Panc1 (cell line): ENCODE data around the gene CATSPERE. TPM values are rescaled to one million over a fixed set of nuclear protein-coding genes. Genes with fewer than 3 reads are reported as not detected.

Source experiments
- ATAC-seq: fragments of 200-7000 bp; cut with Tn5 transposase; 2 replicates; pipeline ENCODE4 v1.9.1; 2020; ENCODE audit warnings: mild to moderate bottlenecking, moderate library complexity
- BruUV-seq: library from RNA; stranded (reverse); fragments of 400-500 nt; replicated peaks from 2 replicates; lab custom pipeline; 2021; lab: Mats Ljungman, UMichigan
- CTCF ChIA-PET: fragments of 300-600 bp; sonication (Branson Sonifier 250); formaldehyde crosslinking; loops from one replicate; lab custom pipeline; 2022; ENCODE audit warnings: antibody characterized with exemption; lab: Charles Lee
- POLR2A ChIA-PET: fragments of 300-600 bp; sonication (Branson Sonifier 250); formaldehyde crosslinking; loops from one replicate; lab custom pipeline; 2022; ENCODE audit warnings: antibody characterized with exemption; lab: Charles Lee
- DNase-seq: peaks from one replicate; pipeline ENCODE4 v3.0.0-alpha.2; 2010; ENCODE audit warnings: low read depth, low spot score
- H3K27ac ChIP-seq: 2 replicates; pipeline ENCODE4 v1.5.1; 2011; ENCODE audit warnings: mild to moderate bottlenecking, low read length, inconsistent platforms
- H3K27me3 ChIP-seq: fragments of 200-500 bp; sonication (Bioruptor generic); 2 replicates; pipeline ENCODE4 v1.6.0; 2014; ENCODE audit warnings: low read length, inconsistent platforms; ENCODE audit not compliant: control insufficient read depth, insufficient read depth
- H3K36me3 ChIP-seq: fragments of 200-500 bp; sonication (Bioruptor generic); 2 replicates; pipeline ENCODE4 v1.5.1; 2014; ENCODE audit warnings: inconsistent platforms, mild to moderate bottlenecking, low read length, moderate library complexity; ENCODE audit not compliant: control insufficient read depth, insufficient read depth
- H3K4me1 ChIP-seq: 2 replicates; pipeline ENCODE4 v1.5.1; 2011; ENCODE audit warnings: inconsistent platforms, mild to moderate bottlenecking, low read length, moderate library complexity; ENCODE audit not compliant: control insufficient read depth, insufficient read depth
- H3K4me3 ChIP-seq, 2 experiments: 2 replicates each; pipeline ENCODE4 v1.5.1; 2011 to 2012; ENCODE audit warnings: low read depth in 2 of 2, low read length in 2 of 2, mild to moderate bottlenecking in 2 of 2, inconsistent platforms in 1 of 2, moderate library complexity in 1 of 2
- H3K9me3 ChIP-seq: fragments of 200-500 bp; sonication (Bioruptor generic); 2 replicates; pipeline ENCODE4 v1.5.1; 2014; ENCODE audit warnings: low read depth, mild to moderate bottlenecking, inconsistent platforms, low read length, moderate library complexity; ENCODE audit not compliant: control insufficient read depth, insufficient read depth
- CTCF ChIP-seq: fragments of 450-650 bp; IDR thresholded peaks from 2 replicates; pipeline ENCODE4 v1.5.1; 2017; ENCODE audit warnings: mild to moderate bottlenecking
- POLR2AphosphoS5 ChIP-seq: IDR thresholded peaks from 2 replicates; pipeline ENCODE4 v1.6.1; 2012; ENCODE audit warnings: mild to moderate bottlenecking, low read depth, low read length, moderate library complexity
- REST ChIP-seq, 2 experiments: IDR thresholded peaks; 2 replicates each; pipeline ENCODE4 v1.6.1; 2011 to 2012; ENCODE audit warnings: low read depth in 2 of 2, control low read depth in 1 of 2, low read length in 1 of 2, mild to moderate bottlenecking in 1 of 2, moderate library complexity in 1 of 2; ENCODE audit not compliant: insufficient read depth in 1 of 2
- SIN3A ChIP-seq: IDR thresholded peaks from 2 replicates; pipeline ENCODE4 v1.6.1; 2012; ENCODE audit warnings: low read depth, mild to moderate bottlenecking, low read length, moderate library complexity, borderline replicate concordance; ENCODE audit not compliant: insufficient read depth
- TCF7L2 ChIP-seq: IDR thresholded peaks from 2 replicates; pipeline ENCODE4 v1.6.1; 2011; ENCODE audit warnings: mild to moderate bottlenecking, low read depth, low read length, inconsistent platforms
- in situ Hi-C: cut with HindIII; loops from 2 replicates; pipeline ENCODE4 v1.10.0; 2016; ENCODE audit warnings: low sequenced_read_pairs, low pct_unique_long_range_greater_than_20kb
- intact Hi-C: fragments of 100-400 bp; cut with micrococcal nuclease; formaldehyde crosslinking; loops from one replicate; pipeline ENCODE4 v1.10.0; 2022; ENCODE audit not compliant: unreplicated experiment
- total RNA-seq: library from RNA; stranded (reverse); gene quantifications from one replicate; pipeline ENCODE4 v1.2.1, GENCODE V29; 2021; ENCODE audit not compliant: unreplicated experiment

CATSPERE gene
- total RNA-seq, 1 experiment from 2014 or later, result 0.31 TPM

- Histone ChIP-seq H3K27me3 (no peaks in the 10 kb centered on the region), H3K9me3 (peaks cover 4% of the 10 kb centered on the region; the same call in 1 of the 2 replicates), H3K27ac (no peak overlapping the region; the same call in 1 of the 2 replicates), H3K36me3 (no peaks in the 10 kb centered on the region; the same call in none of the 2 replicates), H3K4me3 (no peak overlapping the region), H3K4me1 (peaks cover 17% of the 10 kb centered on the region)
- CTCF ChIA-PET, result no interaction called here
- TF ChIP-seq TCF7L2 (no peak), CTCF (no peak), POLR2AphosphoS5 (no peak)
- POLR2A ChIA-PET, result no interaction called here
- BruUV-seq, result no TSS peak
- DNase-seq (no peak), ATAC-seq (no peak)
- intact Hi-C loops (no loop called here), in situ Hi-C loops (no loop called here)
Observed at GRCh38 chr1:244448279-244449036, 12.6 kb upstream of the CATSPERE start.

- no peak for ATAC-seq
- H3K4me1 ChIP-seq, result peaks cover 22% of the 10 kb centered on the region
- in situ Hi-C loops (no loop called here), intact Hi-C loops (no loop called here)
- TF ChIP-seq POLR2AphosphoS5, result no peak
- TF ChIP-seq SIN3A, result no peak
- H3K27ac ChIP-seq, result peak overlapping the region; percentile 85
- H3K27me3 ChIP-seq, result no peaks in the 10 kb centered on the region
- ChIA-PET CTCF (no interaction called here), POLR2A (no interaction called here)
- peak overlapping the region; percentile 87 to 99 for H3K4me3 ChIP-seq
- peaks cover 4% of the 10 kb centered on the region; the same call in 1 of the 2 replicates for H3K9me3 ChIP-seq
- BruUV-seq, result no TSS peak
- no peak for DNase-seq
- no peaks in the 10 kb centered on the region; the same call in none of the 2 replicates for H3K36me3 ChIP-seq
Observed at GRCh38 chr1:244449936-244450508, 11.1 kb upstream of the CATSPERE start.

GRCh38 chr1:244450597-244451538, 10.2 kb upstream of the CATSPERE start:
- intact Hi-C loops (no loop called here), in situ Hi-C loops (no loop called here)
- no peaks in the 10 kb centered on the region for H3K27me3 ChIP-seq
- peaks cover 4% of the 10 kb centered on the region; the same call in 1 of the 2 replicates for H3K9me3 ChIP-seq
- 0 out of 2 replicates have a peak, but pooled peaks have one; percentile 44 for TF ChIP-seq SIN3A
- TF ChIP-seq REST (IDR thresholded peaks at IDR 0.05; ENCODE audit: insufficient read depth in 1 of 2, low read depth in 2 of 2, low read length in 1 of 2), result no peak
- TF ChIP-seq CTCF, result no peak
- TF ChIP-seq TCF7L2, result no peak
- TF ChIP-seq POLR2AphosphoS5, result no peak
- ChIA-PET CTCF (no interaction called here), POLR2A (no interaction called here)
- DNase-seq, result no peak
- H3K4me1 ChIP-seq, result peaks cover 19% of the 10 kb centered on the region
- H3K4me3 ChIP-seq, result peak overlapping the region; percentile 87 to 99
- BruUV-seq, result no TSS peak
- peak overlapping the region; percentile 85 for H3K27ac ChIP-seq
- no peaks in the 10 kb centered on the region; the same call in none of the 2 replicates for H3K36me3 ChIP-seq
- ATAC-seq, result peak; percentile 13
